Measurements from ENCODE around the gene NEUROG1. TPM values are rescaled to one million over a fixed set of nuclear protein-coding genes. Genes with fewer than 3 reads are reported as not detected.

NEUROG1 gene
- total and polyA plus RNA-seq, 2 experiments from 2014 or later, result 0.16 TPM; not detected in 1

DNA sequence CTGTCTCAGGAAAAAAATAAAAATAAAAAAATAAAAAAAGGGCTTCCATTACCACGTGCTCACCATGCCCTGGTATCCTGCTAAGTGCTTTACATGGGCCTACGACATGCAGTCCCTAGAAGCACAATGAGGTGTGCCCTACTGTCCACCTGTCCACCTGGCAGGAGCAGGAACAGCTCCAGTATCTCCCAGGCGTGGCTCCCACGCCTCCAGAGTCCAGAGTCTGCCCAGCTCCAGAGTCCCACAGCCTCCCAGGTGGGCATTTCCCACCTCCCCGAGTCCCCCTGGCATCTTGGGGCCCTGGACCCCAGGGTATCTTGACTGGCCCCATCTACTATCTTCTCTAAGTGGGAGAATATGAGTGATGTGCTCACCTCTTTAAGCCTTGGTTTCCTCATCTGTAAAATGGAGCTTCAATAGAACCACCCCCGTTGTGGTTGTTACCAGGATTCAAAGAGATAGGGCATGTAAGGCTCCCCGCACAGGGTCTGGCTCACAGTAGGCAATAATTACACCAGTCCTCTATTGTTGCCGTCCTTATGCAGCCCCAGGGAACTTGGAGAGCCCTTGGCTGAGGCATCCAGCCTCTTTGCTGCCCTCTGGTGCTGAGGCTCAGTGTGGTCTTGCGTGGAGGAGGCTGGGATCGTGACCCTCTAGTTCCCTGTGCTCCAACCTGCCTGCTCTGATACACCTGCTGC lies 34.1 kb upstream of the NEUROG1 start (continued):
- no peak for TF ChIP-seq ZNF462 (CRISPR knock-in tag; IDR thresholded peaks at IDR 0.05)
- TF ChIP-seq, protein P1, sequence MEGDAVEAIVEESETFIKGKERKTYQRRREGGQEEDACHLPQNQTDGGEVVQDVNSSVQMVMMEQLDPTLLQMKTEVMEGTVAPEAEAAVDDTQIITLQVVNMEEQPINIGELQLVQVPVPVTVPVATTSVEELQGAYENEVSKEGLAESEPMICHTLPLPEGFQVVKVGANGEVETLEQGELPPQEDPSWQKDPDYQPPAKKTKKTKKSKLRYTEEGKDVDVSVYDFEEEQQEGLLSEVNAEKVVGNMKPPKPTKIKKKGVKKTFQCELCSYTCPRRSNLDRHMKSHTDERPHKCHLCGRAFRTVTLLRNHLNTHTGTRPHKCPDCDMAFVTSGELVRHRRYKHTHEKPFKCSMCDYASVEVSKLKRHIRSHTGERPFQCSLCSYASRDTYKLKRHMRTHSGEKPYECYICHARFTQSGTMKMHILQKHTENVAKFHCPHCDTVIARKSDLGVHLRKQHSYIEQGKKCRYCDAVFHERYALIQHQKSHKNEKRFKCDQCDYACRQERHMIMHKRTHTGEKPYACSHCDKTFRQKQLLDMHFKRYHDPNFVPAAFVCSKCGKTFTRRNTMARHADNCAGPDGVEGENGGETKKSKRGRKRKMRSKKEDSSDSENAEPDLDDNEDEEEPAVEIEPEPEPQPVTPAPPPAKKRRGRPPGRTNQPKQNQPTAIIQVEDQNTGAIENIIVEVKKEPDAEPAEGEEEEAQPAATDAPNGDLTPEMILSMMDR (conservative IDR thresholded peaks at IDR 0.05; ENCODE audit: low read depth in 2 of 2), result peak; percentile 57 to 85

GRCh38 chr5:135568923-135569360 lies 33.2 kb upstream of the NEUROG1 start:
- no peaks in the 10 kb centered on the region for H3K36me3 ChIP-seq (ENCODE audit: insufficient read depth)
- 0 out of 2 replicates have a peak, but pooled peaks cover 8% of the 10 kb centered on the region for H3K27me3 ChIP-seq (ENCODE audit: insufficient read depth)
- Mint-ChIP-seq H3K4me1 (peaks cover 42% of the 10 kb centered on the region), H3K27ac (no peak overlapping the region), H3K36me3 (ENCODE audit: low read depth) (no peaks in the 10 kb centered on the region), H3K9me3 (no peaks in the 10 kb centered on the region), H3K27me3 (ENCODE audit: insufficient read depth, low read depth, poor library complexity) (peaks cover 36% of the 10 kb centered on the region), H3K4me3 (no peak overlapping the region)
- no peaks in the 10 kb centered on the region for H3F3A ChIP-seq (replicated peaks; ENCODE audit: low read depth)
- no peaks in the 10 kb centered on the region for H3K9me2 ChIP-seq (ENCODE audit: insufficient read depth)
- no peak overlapping the region for H3K4me3 ChIP-seq
- no peak overlapping the region for H2AFZ ChIP-seq
- no peak for DNase-seq (ENCODE audit: low spot score)
- no peaks in the 10 kb centered on the region for H3K79me2 ChIP-seq (replicated peaks; ENCODE audit: insufficient read depth)
- H3K4me1 ChIP-seq (ENCODE audit: insufficient read depth), result peaks cover 20% of the 10 kb centered on the region
- H4K20me1 ChIP-seq (replicated peaks; ENCODE audit: insufficient read depth), result no peaks in the 10 kb centered on the region
- no peak overlapping the region for H3K27ac ChIP-seq (ENCODE audit: low read depth)
- H3K4me2 ChIP-seq, result no peak overlapping the region
- no peak for ATAC-seq
- TF ChIP-seq EZH2phosphoT487 (IDR thresholded peaks at IDR 0.05; ENCODE audit: unreplicated experiment) (no peak), ZNF462 (CRISPR knock-in tag; IDR thresholded peaks at IDR 0.05) (no peak)
- TF ChIP-seq, protein P1 (conservative IDR thresholded peaks at IDR 0.05; ENCODE audit: low read depth in 2 of 2), result no peak
